Stimulated activated naive CD8-positive, alpha-beta T cell treated with anti-CD3 and anti-CD28 coated beads, Interleukin-15, amount 100 ng/mL, for 72 hours (primary cell): Measurements from ENCODE around the gene FADD.

Source experiments
- ATAC-seq: fragments of 150-1000 bp; cut with Tn5 transposase; 2 replicates; pipeline ENCODE4 v1.10.0; 2021; ENCODE audit warnings: mild to moderate bottlenecking, moderate library complexity
- DNase-seq, 2 donors: peaks; one replicate each; pipeline ENCODE4 v3.0.0; 2021 to 2022
- H3K27ac Mint-ChIP-seq, 2 donors: one replicate each; pipeline ENCODE4 v1.8.0; 2022; ENCODE audit warnings: mild to moderate bottlenecking in 2 of 2, mixed read lengths in 2 of 2, moderate library complexity in 2 of 2
- H3K27me3 Mint-ChIP-seq: one replicate; pipeline ENCODE4 v1.8.0; 2022; ENCODE audit warnings: mixed read lengths
- H3K4me1 Mint-ChIP-seq: one replicate; pipeline ENCODE4 v1.8.0; 2022; ENCODE audit warnings: mild to moderate bottlenecking, mixed read lengths
- H3K4me3 Mint-ChIP-seq, 2 donors: one replicate each; pipeline ENCODE4 v1.8.0; 2022; ENCODE audit warnings: mild to moderate bottlenecking in 2 of 2, mixed read lengths in 2 of 2, moderate library complexity in 1 of 2
- H3K9me3 Mint-ChIP-seq, 2 donors: one replicate each; pipeline ENCODE4 v1.8.0; 2022; ENCODE audit warnings: mixed read lengths in 2 of 2

The FADD gene

GRCh38 chr11:70233034-70233433 lies 29.9 kb downstream of the FADD start:
- no peaks in the 10 kb centered on the region for H3K9me3 Mint-ChIP-seq
- no peak for ATAC-seq

GRCh38 chr11:70233511-70233934 lies 30.4 kb downstream of the FADD start:
- H3K27ac Mint-ChIP-seq = no peak overlapping the region
- no peaks in the 10 kb centered on the region for H3K9me3 Mint-ChIP-seq
- DNase-seq (no peak), ATAC-seq (no peak)
- no peaks in the 10 kb centered on the region for H3K4me1 Mint-ChIP-seq
- no peak overlapping the region for H3K4me3 Mint-ChIP-seq
- no peaks in the 10 kb centered on the region for H3K27me3 Mint-ChIP-seq

More at GRCh38 chr11:70233034-70233433, 29.9 kb downstream of the FADD start:
- no peaks in the 10 kb centered on the region for H3K27me3 Mint-ChIP-seq
- DNase-seq = no peak
- no peaks in the 10 kb centered on the region for H3K4me1 Mint-ChIP-seq
- no peak overlapping the region for H3K4me3 Mint-ChIP-seq
- H3K27ac Mint-ChIP-seq = no peak overlapping the region

GRCh38 chr11:70233962-70234361 lies 30.9 kb downstream of the FADD start:
- Mint-ChIP-seq H3K27ac (no peak overlapping the region), H3K4me3 (no peak overlapping the region), H3K27me3 (peaks cover 2% of the 10 kb centered on the region), H3K9me3 (no peaks in the 10 kb centered on the region), H3K4me1 (no peaks in the 10 kb centered on the region)
- ATAC-seq (no peak), DNase-seq (no peak)

DNA sequence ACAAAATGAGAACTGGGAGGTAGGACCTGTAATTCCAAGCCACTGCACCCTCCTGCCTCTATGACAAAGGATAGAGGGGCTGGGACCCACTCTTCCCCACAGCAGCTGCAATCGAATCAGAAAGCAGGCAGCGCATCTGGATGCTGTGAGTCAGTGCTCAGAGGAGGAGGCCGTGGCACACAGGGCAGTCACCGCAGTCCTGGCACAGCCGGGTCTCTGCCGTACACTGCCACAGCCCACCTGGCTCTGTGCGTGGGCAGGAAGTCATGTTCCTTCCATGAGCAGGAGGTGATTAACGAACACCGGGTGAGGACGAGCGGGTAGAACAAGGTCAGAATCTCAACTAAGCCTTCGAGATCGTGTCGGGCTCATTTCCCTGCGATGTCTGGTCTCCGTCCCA lies 37.2 kb downstream of the FADD start:
- DNase-seq = no peak
- no peak overlapping the region for H3K27ac Mint-ChIP-seq
- H3K4me1 Mint-ChIP-seq = no peaks in the 10 kb centered on the region
- peaks cover 40% of the 10 kb centered on the region for H3K27me3 Mint-ChIP-seq
- no peak for ATAC-seq
- no peaks in the 10 kb centered on the region for H3K9me3 Mint-ChIP-seq
- no peak overlapping the region for H3K4me3 Mint-ChIP-seq

DNA sequence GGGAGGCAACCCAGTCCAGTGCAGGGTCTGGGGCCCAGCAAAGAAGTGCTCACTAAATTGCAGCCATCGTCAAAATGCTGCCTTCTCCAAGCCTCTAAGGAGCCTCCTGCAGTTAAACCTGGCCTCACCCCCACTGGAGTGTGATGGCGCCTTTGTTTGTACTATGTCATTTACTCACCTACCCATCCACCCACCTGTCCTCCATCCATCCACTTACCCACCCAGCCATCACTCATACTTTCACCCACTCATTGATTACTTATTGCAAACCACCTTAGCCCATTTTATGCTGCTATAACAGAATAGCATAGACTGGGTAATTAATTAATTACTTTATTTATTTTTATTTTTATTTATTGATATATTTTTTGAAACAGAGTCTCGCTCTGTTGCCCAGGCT lies 38.6 kb downstream of the FADD start:
- Mint-ChIP-seq H3K27me3 (peaks cover 40% of the 10 kb centered on the region), H3K9me3 (peaks cover under 1% of the 10 kb centered on the region in 2 donors), H3K4me3 (no peak overlapping the region), H3K4me1 (peaks cover under 1% of the 10 kb centered on the region), H3K27ac (no peak overlapping the region)
- no peak for DNase-seq
- ATAC-seq = no peak

- ATAC-seq (no peak), DNase-seq (no peak)
- Mint-ChIP-seq H3K27ac (peak overlapping the region in 1 of 2 donors; percentile 3), H3K4me3 (no peak overlapping the region), H3K27me3 (peaks cover 40% of the 10 kb centered on the region), H3K9me3 (peaks cover 6 to 10% of the 10 kb centered on the region in 2 donors), H3K4me1 (peaks cover 11% of the 10 kb centered on the region)
Measured at GRCh38 chr11:70242885-70243284, 39.8 kb downstream of the FADD start.

- DNase-seq = no peak
- Mint-ChIP-seq H3K4me3 (no peak overlapping the region), H3K27me3 (peaks cover 36% of the 10 kb centered on the region), H3K4me1 (peaks cover 11% of the 10 kb centered on the region), H3K9me3 (peaks cover 6 to 10% of the 10 kb centered on the region in 2 donors), H3K27ac (no peak overlapping the region)
- no peak for ATAC-seq
Measured at GRCh38 chr11:70243912-70244652, 41.0 kb downstream of the FADD start.

DNA sequence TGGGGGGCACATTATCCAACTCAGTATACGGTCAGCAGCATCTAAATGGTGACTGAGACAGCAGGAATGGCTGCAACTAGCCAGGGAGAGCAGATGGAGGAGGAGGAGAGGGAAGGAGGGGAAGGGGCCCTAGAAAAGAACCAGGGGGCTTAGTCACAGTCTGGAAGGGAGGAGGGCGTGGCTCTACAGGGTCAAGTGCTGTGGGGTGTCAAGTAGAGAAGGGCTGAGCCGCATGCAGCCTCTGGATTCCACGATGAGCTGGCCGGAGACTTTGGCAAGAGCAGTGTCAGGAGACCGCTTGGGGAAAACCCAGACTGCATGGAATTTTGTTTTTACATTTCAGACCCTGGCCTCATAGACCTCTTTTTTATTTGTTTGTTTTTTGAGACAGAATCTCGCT lies 41.6 kb downstream of the FADD start:
- no peak for ATAC-seq
- H3K9me3 Mint-ChIP-seq = peaks cover 6 to 10% of the 10 kb centered on the region in 2 donors

GRCh38 chr11:70246196-70246595 lies 43.1 kb downstream of the FADD start:
- H3K27me3 Mint-ChIP-seq = peaks cover 19% of the 10 kb centered on the region
- H3K27ac Mint-ChIP-seq = peak overlapping the region in 1 of 2 donors; percentile 19
- no peak for DNase-seq
- H3K9me3 Mint-ChIP-seq = peaks cover 6 to 10% of the 10 kb centered on the region in 2 donors
- ATAC-seq = no peak
- no peak overlapping the region for H3K4me3 Mint-ChIP-seq
- H3K4me1 Mint-ChIP-seq = peaks cover 11% of the 10 kb centered on the region

More for the DNA sequence above, 41.6 kb downstream of the FADD start:
- peaks cover 30% of the 10 kb centered on the region for H3K27me3 Mint-ChIP-seq
- no peak overlapping the region for H3K27ac Mint-ChIP-seq
- H3K4me1 Mint-ChIP-seq = peaks cover 11% of the 10 kb centered on the region
- DNase-seq = no peak
- no peak overlapping the region for H3K4me3 Mint-ChIP-seq

DNA sequence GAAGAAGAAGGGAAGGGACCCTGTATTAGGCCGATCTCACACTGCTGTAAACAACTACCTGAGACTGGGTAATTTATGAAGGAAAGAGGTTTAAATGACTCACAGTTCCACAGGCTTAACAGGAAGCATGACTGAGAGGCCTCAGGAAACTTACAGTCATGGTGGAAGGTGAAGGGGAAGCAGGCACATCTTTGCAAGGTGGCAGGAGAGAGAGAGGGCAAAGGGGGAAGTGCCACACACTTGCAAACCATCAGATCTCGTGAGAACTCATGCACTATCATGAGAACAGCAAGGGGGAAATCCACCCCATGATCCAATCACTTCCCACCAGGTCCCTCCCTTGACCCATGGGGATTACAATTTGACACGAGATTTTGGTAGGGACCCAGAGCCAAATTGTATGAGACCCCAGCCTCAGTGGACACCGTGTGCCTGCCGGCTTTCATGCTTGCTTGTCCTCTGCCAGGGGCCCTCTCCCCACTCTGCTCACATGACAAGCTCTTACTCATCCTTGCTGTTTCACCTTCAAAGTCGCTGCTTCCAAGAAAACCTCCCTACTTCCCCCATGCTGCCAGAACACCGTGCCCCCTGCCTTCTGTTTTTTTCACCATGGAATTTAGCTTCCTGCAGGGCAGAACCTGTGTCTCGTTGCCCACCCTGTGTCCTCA lies 44.1 kb downstream of the FADD start:
- Mint-ChIP-seq H3K27ac (peak overlapping the region in 1 of 2 donors; percentile 76), H3K4me1 (peaks cover 11% of the 10 kb centered on the region), H3K4me3 (no peak overlapping the region), H3K9me3 (peaks cover 6 to 10% of the 10 kb centered on the region in 2 donors), H3K27me3 (peaks cover 17% of the 10 kb centered on the region)
- no peak for DNase-seq
- no peak for ATAC-seq

GRCh38 chr11:70247710-70248072 lies 44.6 kb downstream of the FADD start:
- H3K9me3 Mint-ChIP-seq = peaks cover 6 to 10% of the 10 kb centered on the region in 2 donors
- H3K4me1 Mint-ChIP-seq = peaks cover 11% of the 10 kb centered on the region
- ATAC-seq = no peak

DNA sequence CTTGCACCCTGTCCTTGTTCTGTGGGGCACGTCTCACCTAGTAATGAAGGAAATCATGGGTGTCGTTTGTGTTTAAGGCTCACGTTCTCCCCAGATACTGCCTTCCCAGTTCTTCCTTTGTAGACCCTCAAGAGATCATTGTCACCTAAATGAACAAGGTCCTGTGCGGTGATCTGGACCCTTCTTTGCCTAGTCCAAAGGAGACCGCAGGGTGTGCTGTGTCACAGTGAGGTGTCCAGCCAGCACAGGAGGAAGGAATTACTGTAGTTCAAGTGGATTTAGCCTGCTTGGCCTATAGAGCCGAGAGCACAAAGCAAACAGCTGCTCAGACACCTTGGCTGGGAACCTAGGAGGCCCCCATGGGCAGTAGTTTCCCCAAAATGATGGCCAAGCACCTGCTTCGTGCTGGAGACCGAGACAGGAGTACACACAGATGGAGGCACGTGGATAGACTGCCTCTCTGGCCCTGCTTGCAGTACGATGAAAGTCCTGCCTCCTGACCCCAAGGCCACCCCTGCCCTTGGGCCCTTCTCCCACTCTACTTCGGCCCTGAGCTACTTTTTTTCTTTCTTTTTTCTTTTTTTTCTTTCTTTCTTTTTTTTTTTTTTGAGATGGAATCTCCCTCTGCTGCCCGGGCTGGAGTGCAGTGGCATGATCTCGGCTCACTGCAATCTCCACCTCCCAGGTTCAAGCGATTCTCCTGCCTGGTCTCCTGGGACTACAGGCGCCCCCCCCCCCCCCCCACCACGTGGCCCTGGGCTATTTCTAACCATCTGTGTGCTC lies 48.0 kb downstream of the FADD start:
- H3K27ac Mint-ChIP-seq = no peak overlapping the region
- H3K27me3 Mint-ChIP-seq = peaks cover 8% of the 10 kb centered on the region
- H3K4me1 Mint-ChIP-seq = peaks cover 11% of the 10 kb centered on the region
- H3K9me3 Mint-ChIP-seq = peaks cover 6 to 10% of the 10 kb centered on the region in 2 donors
- ATAC-seq (no peak), DNase-seq (no peak)
- no peak overlapping the region for H3K4me3 Mint-ChIP-seq

More at GRCh38 chr11:70247710-70248072, 44.6 kb downstream of the FADD start:
- Mint-ChIP-seq H3K4me3 (no peak overlapping the region), H3K27me3 (peaks cover 13% of the 10 kb centered on the region), H3K27ac (peak overlapping the region in 1 of 2 donors; percentile 52)
- DNase-seq = no peak

DNA sequence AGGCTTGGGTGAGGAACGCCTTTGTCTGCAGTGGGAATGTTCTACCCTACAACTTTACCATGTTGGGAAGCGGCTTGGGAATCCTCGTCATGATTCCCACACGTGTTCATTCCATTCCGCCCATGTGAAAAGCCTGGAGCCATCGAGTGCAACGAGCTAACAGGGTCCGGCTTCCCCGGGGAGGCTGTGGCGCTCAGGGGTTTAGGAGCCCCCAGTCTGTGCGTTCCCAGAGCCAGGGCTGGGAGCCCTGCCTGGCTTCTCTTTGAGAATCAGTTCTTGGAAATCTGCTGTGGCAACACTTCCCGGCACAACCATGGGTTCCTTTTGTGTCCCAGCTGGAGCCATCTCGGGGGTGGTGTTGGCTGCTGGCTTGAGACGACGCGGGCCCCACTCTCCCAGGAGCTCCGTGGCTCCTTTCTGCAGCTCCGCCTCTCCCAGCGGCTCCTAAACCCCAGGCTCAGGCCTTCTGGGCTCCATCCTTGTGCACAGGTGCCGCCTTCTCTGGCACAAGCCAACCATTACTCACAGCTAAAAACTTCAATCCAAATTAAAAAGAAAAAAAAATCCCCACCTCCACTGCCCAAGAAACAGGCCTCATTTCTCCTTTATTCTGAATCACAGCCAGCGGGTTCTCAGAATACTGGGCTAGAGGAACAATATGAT lies 48.7 kb downstream of the FADD start:
- H3K9me3 Mint-ChIP-seq = peaks cover 4 to 8% of the 10 kb centered on the region in 2 donors
- DNase-seq (no peak), ATAC-seq (no peak)

DNA sequence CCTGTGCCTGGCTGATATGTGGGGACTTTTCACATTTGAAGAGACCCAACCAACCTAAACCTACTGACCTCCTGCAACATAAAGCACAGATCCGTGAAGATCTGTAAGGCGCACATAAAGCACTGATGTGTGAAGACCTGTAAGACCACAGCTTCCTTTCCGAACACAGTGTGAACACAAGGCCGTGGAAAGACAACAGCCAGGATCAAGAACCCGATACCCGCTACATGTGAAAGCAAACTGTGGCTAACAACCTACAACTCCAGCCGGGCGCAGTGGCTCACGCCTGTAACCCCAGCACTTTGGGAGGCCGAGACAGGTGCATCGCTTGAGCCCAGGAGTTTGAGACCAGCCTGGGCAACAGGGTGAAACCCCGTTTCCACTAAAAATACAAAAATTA lies 49.7 kb downstream of the FADD start:
- H3K27ac Mint-ChIP-seq = no peak overlapping the region
- H3K4me3 Mint-ChIP-seq = no peak overlapping the region
- H3K27me3 Mint-ChIP-seq = peaks cover 8% of the 10 kb centered on the region
- no peaks in the 10 kb centered on the region for H3K9me3 Mint-ChIP-seq
- no peaks in the 10 kb centered on the region for H3K4me1 Mint-ChIP-seq
- no peak for DNase-seq
- ATAC-seq = no peak

More for the DNA sequence above, 48.7 kb downstream of the FADD start:
- H3K4me1 Mint-ChIP-seq = peaks cover 10% of the 10 kb centered on the region
- peaks cover 8% of the 10 kb centered on the region for H3K27me3 Mint-ChIP-seq
- H3K4me3 Mint-ChIP-seq = no peak overlapping the region
- H3K27ac Mint-ChIP-seq = no peak overlapping the region

DNA sequence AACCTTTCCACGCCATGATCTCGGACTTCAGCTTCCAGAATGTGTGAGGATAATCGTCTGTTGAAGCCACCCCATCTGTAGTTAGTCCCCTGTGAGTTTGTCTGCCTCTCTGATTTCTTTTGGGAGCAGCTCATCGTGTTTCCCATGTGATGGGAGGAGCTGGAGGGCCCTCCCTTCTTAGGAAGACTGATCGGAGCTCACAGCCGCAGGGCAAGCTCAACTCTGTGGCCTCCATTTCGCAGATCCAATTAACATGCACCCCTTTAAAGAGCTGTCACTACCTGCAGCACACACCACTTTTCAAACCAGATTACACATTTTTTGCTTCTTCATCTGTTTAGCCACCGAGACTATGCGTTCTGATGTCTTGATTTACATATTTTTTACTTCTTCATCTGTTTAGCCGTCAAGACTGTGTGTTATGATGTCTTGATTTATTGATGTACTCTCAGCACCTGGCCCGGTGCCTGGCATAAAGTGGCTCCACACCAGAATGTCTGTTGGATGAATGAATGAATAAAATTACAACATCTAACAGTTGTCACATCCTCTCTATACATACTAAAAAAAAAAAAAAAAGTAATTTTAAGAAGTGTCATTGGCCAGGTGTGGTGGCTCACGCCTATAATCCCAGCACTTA lies 52.5 kb downstream of the FADD start:
- Mint-ChIP-seq H3K27me3 (peaks cover 8% of the 10 kb centered on the region), H3K27ac (no peak overlapping the region), H3K9me3 (no peaks in the 10 kb centered on the region), H3K4me1 (no peaks in the 10 kb centered on the region), H3K4me3 (no peak overlapping the region)
- ATAC-seq (no peak), DNase-seq (no peak)
